Measurements from ENCODE around the gene UBE2C. TPM values are rescaled to one million over a fixed set of nuclear protein-coding genes. Genes with fewer than 3 reads are reported as not detected.
A peak's percentile ranks its signal among the peaks of the same experiment; 100 is the strongest.
"Not testable (repeated sequence)": the region's sequence is repeated elsewhere in the genome, so short reads cannot be mapped to it uniquely, and the experiment has no call there.

The UBE2C gene
- 12.8 to 17.2 TPM (median 15.3 TPM) in 3 replicates for total RNA-seq
- long read RNA-seq, transcript UBE2C-204 (6 exons, 850 nt): major isoform, 20 of 23 reads
- long read RNA-seq, partial matches to known transcripts: 0 of 23 reads
- long read RNA-seq, other reads (novel, unspliced or antisense): 0 of 23 reads

DNA sequence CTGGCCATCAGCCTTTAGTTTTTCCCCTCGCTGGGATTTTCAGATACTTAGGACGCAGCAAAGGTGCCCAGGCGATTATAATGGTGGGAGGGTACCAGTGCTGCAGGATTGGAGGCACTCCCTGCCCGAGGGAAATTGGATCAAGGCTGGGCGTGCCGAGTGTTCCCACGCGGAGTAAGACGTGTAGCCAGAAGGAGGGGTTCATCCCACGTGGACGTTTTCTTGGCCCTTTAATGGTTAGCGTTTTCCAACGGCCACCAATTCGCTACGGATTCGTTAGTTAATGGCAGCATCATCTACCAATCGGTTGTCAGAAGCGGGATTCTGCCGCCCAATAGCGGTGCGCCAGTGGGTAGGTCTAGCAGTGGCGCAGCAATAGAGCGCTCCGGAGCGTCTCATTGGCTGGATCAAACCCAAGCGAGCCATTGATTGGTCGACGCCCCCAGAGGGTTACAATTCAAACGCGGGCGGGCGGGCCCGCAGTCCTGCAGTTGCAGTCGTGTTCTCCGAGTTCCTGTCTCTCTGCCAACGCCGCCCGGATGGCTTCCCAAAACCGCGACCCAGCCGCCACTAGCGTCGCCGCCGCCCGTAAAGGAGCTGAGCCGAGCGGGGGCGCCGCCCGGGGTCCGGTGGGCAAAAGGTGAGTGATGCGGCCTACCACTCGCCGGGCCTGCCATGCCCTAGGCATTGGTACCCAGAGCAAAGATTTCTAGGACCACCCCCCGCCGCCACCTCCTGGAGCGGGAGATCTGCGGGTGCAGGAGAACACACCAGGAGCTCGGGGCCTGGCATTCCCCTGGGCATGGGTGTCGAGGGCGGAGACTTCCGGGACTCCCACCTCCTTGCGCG is at the start of gene UBE2C:
UBE2C (plus strand) TSS at position 488 of the 849 bp plus-strand sequence; CDS start at position 540, 52 bp downstream.
- H3K4me1 Mint-ChIP-seq (ENCODE audit: low read depth): peaks cover 28% of the 10 kb centered on the region
- no peak for TF ChIP-seq CTCF (IDR thresholded peaks at IDR 0.05)
- H3K36me3 Mint-ChIP-seq (ENCODE audit: low read depth): peaks cover 19% of the 10 kb centered on the region
- H3K9me3 Mint-ChIP-seq (ENCODE audit: low read depth): no peaks in the 10 kb centered on the region
- H3K27me3 Mint-ChIP-seq (ENCODE audit: low read depth): no peaks in the 10 kb centered on the region
- H3K4me3 Mint-ChIP-seq (ENCODE audit: unreplicated experiment): peak within 1 kb of the TSS; percentile 74
- peak; percentile 99 for DNase-seq (ENCODE audit: low spot score)
- H3K27ac Mint-ChIP-seq (ENCODE audit: unreplicated experiment): peak within 1 kb of the TSS; percentile 93

- peaks cover 21% of the 10 kb centered on the region for H3K27me3 Mint-ChIP-seq (ENCODE audit: low read depth)
- H3K4me3 Mint-ChIP-seq (ENCODE audit: unreplicated experiment); H3K36me3 Mint-ChIP-seq (ENCODE audit: low read depth); H3K9me3 Mint-ChIP-seq (ENCODE audit: low read depth); H3K4me1 Mint-ChIP-seq (ENCODE audit: low read depth); H3K27ac Mint-ChIP-seq (ENCODE audit: unreplicated experiment); DNase-seq (ENCODE audit: low spot score): not testable (repeated sequence)
These were observed 47.7 kb upstream of the UBE2C start for GRCh38 chr20:45764618-45765282.

DNA sequence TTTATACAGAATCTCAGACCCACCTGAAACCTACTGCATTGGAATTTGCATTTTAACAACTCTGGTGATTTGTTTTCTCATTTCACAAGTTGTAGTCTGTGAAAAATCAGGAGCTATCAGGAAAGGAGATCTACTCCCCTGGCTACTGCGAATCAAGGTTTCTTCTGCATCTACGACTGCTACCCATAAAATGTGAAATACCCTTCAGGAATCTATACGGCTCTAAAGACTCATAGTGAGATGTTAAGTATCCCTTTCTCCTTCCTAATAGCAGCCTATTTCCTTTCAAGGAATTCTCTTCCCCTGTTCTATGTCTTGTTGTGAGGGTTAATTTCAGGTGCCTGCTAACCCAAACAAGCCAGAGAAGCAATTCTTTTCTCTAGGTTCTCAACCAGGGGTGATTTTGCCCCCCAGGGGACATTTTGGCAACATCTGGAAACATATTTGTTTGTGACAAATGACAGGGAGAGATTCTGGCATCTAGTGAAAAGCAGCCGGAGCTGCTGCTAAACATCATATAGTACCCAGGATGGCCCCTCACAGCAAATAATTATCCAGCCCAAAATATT is 47.1 kb upstream of the UBE2C start:
- Mint-ChIP-seq H3K9me3 (ENCODE audit: low read depth) (no peaks in the 10 kb centered on the region), H3K36me3 (ENCODE audit: low read depth) (no peaks in the 10 kb centered on the region), H3K27me3 (ENCODE audit: low read depth) (peaks cover 19% of the 10 kb centered on the region), H3K27ac (ENCODE audit: unreplicated experiment) (no peak overlapping the region), H3K4me3 (ENCODE audit: unreplicated experiment) (no peak overlapping the region), H3K4me1 (ENCODE audit: low read depth) (no peaks in the 10 kb centered on the region)
- no peak for TF ChIP-seq CTCF (IDR thresholded peaks at IDR 0.05)
- no peak for DNase-seq (ENCODE audit: low spot score)

DNA sequence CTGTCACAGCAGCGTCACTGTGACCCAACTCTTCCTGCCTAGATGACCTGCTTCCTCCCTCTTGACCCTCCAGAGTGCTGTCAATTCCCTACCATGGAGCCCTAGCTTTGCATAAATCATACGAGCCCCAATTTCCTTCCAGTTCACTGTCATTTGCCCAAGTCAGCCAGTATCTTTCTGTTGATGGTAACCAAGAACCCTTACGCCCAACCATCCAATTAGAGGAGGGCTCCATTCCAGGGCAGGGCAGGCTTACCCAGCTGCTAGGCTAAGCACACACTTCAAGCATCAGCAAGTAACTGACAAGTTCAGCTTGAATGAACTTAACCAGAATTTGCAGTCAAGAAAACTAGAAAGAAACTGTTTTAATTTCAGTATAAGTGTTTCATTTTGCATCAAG is 46.5 kb upstream of the UBE2C start:
- Mint-ChIP-seq H3K9me3 (ENCODE audit: low read depth) (no peaks in the 10 kb centered on the region), H3K4me1 (ENCODE audit: low read depth) (peaks cover 4% of the 10 kb centered on the region), H3K27ac (ENCODE audit: unreplicated experiment) (no peak overlapping the region), H3K36me3 (ENCODE audit: low read depth) (no peaks in the 10 kb centered on the region), H3K4me3 (ENCODE audit: unreplicated experiment) (no peak overlapping the region), H3K27me3 (ENCODE audit: low read depth) (peaks cover 14% of the 10 kb centered on the region)
- no peak for TF ChIP-seq CTCF (IDR thresholded peaks at IDR 0.05)
- no peak for DNase-seq (ENCODE audit: low spot score)

- Mint-ChIP-seq H3K27ac (ENCODE audit: unreplicated experiment) (no peak overlapping the region), H3K4me3 (ENCODE audit: unreplicated experiment) (no peak overlapping the region), H3K36me3 (ENCODE audit: low read depth) (no peaks in the 10 kb centered on the region), H3K9me3 (ENCODE audit: low read depth) (no peaks in the 10 kb centered on the region), H3K4me1 (ENCODE audit: low read depth) (peaks cover 12% of the 10 kb centered on the region), H3K27me3 (ENCODE audit: low read depth) (peaks cover 11% of the 10 kb centered on the region)
- no peak for TF ChIP-seq CTCF (IDR thresholded peaks at IDR 0.05)
- DNase-seq (ENCODE audit: low spot score): no peak
These were observed 44.0 kb upstream of the UBE2C start for GRCh38 chr20:45768479-45768878.
